Measurements from ENCODE around the gene STING1. TPM values are rescaled to one million over a fixed set of nuclear protein-coding genes. Genes with fewer than 3 reads are reported as not detected.

The STING1 gene
- total and polyA plus RNA-seq, 2 donors (not counting 3 experiments of a cell fraction or from before 2014, with no cell fraction given) = 108 to 143 TPM

GRCh38 chr5:139431706-139432105, 50.9 kb downstream of the STING1 start:
- no peaks in the 10 kb centered on the region for H3K4me1 ChIP-seq (ENCODE audit: control insufficient read depth, extremely low read depth, insufficient read depth, low read length)
- POLR2A ChIA-PET = interaction anchor here (0.7 kb wide), 1 partner anchor 880 kb away, joined by 5 read pairs; no protein-coding TSS in a partner anchor
- FAIRE-seq (no peak), DNase-seq (ENCODE audit: low read depth, low spot score) (no peak)
- TF ChIP-seq MYC (IDR thresholded peaks at IDR 0.05; ENCODE audit: low read depth, low read length) = no peak
- no peak for TF ChIP-seq MAX (IDR thresholded peaks at IDR 0.05; ENCODE audit: insufficient read depth, insufficient read length)
- TF ChIP-seq EZH2 (IDR thresholded peaks at IDR 0.05; ENCODE audit: borderline replicate concordance, low read depth, low read length, severe bottlenecking) = no peak
- TF ChIP-seq GATA2 (IDR thresholded peaks at IDR 0.05; ENCODE audit: insufficient read depth, insufficient read length, low read depth, low read length) = no peak
- TF ChIP-seq FOS (IDR thresholded peaks at IDR 0.05; ENCODE audit: borderline replicate concordance, insufficient read depth, low read length) = no peak
- TF ChIP-seq POLR2A (IDR thresholded peaks at IDR 0.05; ENCODE audit: low read depth, low read length) = no peak
- TF ChIP-seq CTCF (IDR thresholded peaks at IDR 0.05; ENCODE audit: extremely low read depth in 1 of 2, insufficient read depth in 1 of 2, low read depth in 1 of 2, low read length in 2 of 2) = no peak
- TF ChIP-seq POLR2AphosphoS5 (IDR thresholded peaks at IDR 0.05; ENCODE audit: insufficient read depth, low read depth, low read length) = no peak
- TF ChIP-seq JUN (IDR thresholded peaks at IDR 0.05; ENCODE audit: borderline replicate concordance, insufficient read depth, insufficient read length, low read depth) = no peak
- no peaks in the 10 kb centered on the region for H4K20me1 ChIP-seq (replicated peaks; ENCODE audit: control insufficient read depth, extremely low read depth, insufficient read depth, low read length)
- no peaks in the 10 kb centered on the region for H3K9me1 ChIP-seq (replicated peaks; ENCODE audit: control insufficient read depth, extremely low read depth, insufficient read depth, low read length)
- no peaks in the 10 kb centered on the region for H3K79me2 ChIP-seq (ENCODE audit: control insufficient read depth, insufficient read depth, low read length)
- no peaks in the 10 kb centered on the region for H3K9me3 ChIP-seq (replicated peaks; ENCODE audit: control insufficient read depth, insufficient read depth, low read length)
- intact Hi-C loops (cut with micrococcal nuclease) (no loop called here), dilution Hi-C loops (cut with MboI; ENCODE audit: extremely low pct_ligation_motif_present, low sequenced_read_pairs) (no loop called here)
- H3K9ac ChIP-seq (replicated peaks; ENCODE audit: extremely low read depth, insufficient read depth, low read length) = no peak overlapping the region
- no peak overlapping the region for H2AFZ ChIP-seq (ENCODE audit: low read depth, low read length)
- CTCF ChIA-PET = interaction anchor here (1.0 kb wide), 1 partner anchor 82 kb away, joined by 3 read pairs; no protein-coding TSS in a partner anchor
- H3K4me3 ChIP-seq (replicated peaks in 1 of 3; ENCODE audit: insufficient read depth in 1 of 3, low read depth in 1 of 3, low read length in 3 of 3) = no peak overlapping the region
- no peak overlapping the region for H3K27ac ChIP-seq (ENCODE audit: insufficient read depth, low read depth, low read length)
- H3K27me3 ChIP-seq (ENCODE audit: control insufficient read depth in 2 of 2, insufficient read depth in 2 of 2, low read length in 2 of 2) = no peaks in the 10 kb centered on the region
- peaks cover 5 to 15% of the 10 kb centered on the region in 2 experiments for H3K36me3 ChIP-seq (ENCODE audit: control insufficient read depth in 2 of 2, extremely low read depth in 1 of 2, insufficient read depth in 2 of 2, low read length in 2 of 2)
- BruUV-seq (replicated peaks) = no TSS peak
- no peak overlapping the region for H3K4me2 ChIP-seq (ENCODE audit: insufficient read depth, low read length)

All from endothelial cell of umbilical vein (primary cell).